ENCODE data around the gene FRMD7.

The FRMD7 gene

DNA sequence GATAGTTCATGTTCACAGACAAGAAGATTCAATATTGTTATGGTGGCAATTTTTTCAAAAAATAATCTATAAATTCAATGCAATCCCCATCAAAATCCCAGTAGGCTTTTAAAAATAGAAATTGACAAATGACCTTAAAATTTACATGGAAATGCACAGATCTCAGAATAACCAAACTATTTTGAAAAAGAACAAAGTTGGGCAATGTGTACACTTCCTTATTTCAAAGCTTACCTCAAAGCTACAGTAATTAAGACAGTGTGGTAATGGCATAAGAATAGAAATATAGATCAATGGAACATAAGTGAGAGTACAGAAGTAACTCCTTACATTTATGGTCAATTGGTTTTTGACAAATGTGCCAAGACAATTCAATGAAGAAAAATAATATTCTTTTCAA is 39.0 kb downstream of the FRMD7 start:
- TF ChIP-seq FOXP2 (optimal IDR thresholded peaks at IDR 0.05; ENCODE audit: borderline replicate concordance, extremely low read depth, extremely low read length, insufficient read depth) (no peak), REST (IDR thresholded peaks at IDR 0.05; ENCODE audit: insufficient read depth in 1 of 2, low read depth in 2 of 2, low read length in 2 of 2) (no peak), SIN3A (IDR thresholded peaks at IDR 0.05; ENCODE audit: borderline replicate concordance, insufficient read depth, low read length) (no peak), POLR2AphosphoS5 (IDR thresholded peaks at IDR 0.05; ENCODE audit: low read depth, low read length) (no peak), TAF1 (IDR thresholded peaks at IDR 0.05; ENCODE audit: borderline replicate concordance, insufficient read depth, low read length) (no peak)

GRCh38 chrX:132086672-132087071 is 41.1 kb downstream of the FRMD7 start:
- no peak for TF ChIP-seq REST (IDR thresholded peaks at IDR 0.05; ENCODE audit: insufficient read depth in 1 of 2, low read depth in 2 of 2, low read length in 2 of 2)
- no peak for TF ChIP-seq SIN3A (IDR thresholded peaks at IDR 0.05; ENCODE audit: borderline replicate concordance, insufficient read depth, low read length)
- no peak for TF ChIP-seq FOXP2 (optimal IDR thresholded peaks at IDR 0.05; ENCODE audit: borderline replicate concordance, extremely low read depth, extremely low read length, insufficient read depth)
- no peak for TF ChIP-seq TAF1 (IDR thresholded peaks at IDR 0.05; ENCODE audit: borderline replicate concordance, insufficient read depth, low read length)
- TF ChIP-seq POLR2AphosphoS5 (IDR thresholded peaks at IDR 0.05; ENCODE audit: low read depth, low read length) = no peak

- TF ChIP-seq POLR2AphosphoS5 (IDR thresholded peaks at IDR 0.05; ENCODE audit: low read depth, low read length) (no peak), TAF1 (IDR thresholded peaks at IDR 0.05; ENCODE audit: borderline replicate concordance, insufficient read depth, low read length) (no peak), REST (IDR thresholded peaks at IDR 0.05; ENCODE audit: insufficient read depth in 1 of 2, low read depth in 2 of 2, low read length in 2 of 2) (no peak), SIN3A (IDR thresholded peaks at IDR 0.05; ENCODE audit: borderline replicate concordance, insufficient read depth, low read length) (no peak), FOXP2 (optimal IDR thresholded peaks at IDR 0.05; ENCODE audit: borderline replicate concordance, extremely low read depth, extremely low read length, insufficient read depth) (no peak)
These were observed 42.0 kb downstream of the FRMD7 start for GRCh38 chrX:132085786-132086185.

GRCh38 chrX:132077912-132078311 is 49.9 kb downstream of the FRMD7 start:
- TF ChIP-seq TAF1 (IDR thresholded peaks at IDR 0.05; ENCODE audit: borderline replicate concordance, insufficient read depth, low read length) (no peak), SIN3A (IDR thresholded peaks at IDR 0.05; ENCODE audit: borderline replicate concordance, insufficient read depth, low read length) (no peak), POLR2AphosphoS5 (IDR thresholded peaks at IDR 0.05; ENCODE audit: low read depth, low read length) (no peak), FOXP2 (optimal IDR thresholded peaks at IDR 0.05; ENCODE audit: borderline replicate concordance, extremely low read depth, extremely low read length, insufficient read depth) (no peak), REST (IDR thresholded peaks at IDR 0.05; ENCODE audit: insufficient read depth in 1 of 2, low read depth in 2 of 2, low read length in 2 of 2) (no peak)

DNA sequence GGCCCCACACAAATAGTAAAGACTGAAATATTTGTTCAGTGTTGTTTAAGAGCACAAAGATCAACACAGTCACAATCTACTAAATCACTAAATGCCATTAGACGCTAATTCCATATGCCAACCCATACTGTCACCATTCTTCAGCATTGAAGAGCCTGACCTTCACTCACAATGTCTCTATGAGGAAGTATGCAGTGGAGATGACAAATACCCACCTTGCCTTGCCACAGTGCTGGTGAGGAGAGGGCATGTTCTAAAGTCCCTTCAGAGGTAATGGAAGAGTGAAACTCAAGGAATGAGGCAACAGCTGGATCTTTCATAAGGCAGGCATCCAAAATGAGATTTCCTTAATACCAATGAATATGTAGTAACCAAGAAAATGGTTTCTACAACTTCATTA is 50.4 kb downstream of the FRMD7 start:
- TF ChIP-seq SIN3A (IDR thresholded peaks at IDR 0.05; ENCODE audit: borderline replicate concordance, insufficient read depth, low read length) (no peak), TAF1 (IDR thresholded peaks at IDR 0.05; ENCODE audit: borderline replicate concordance, insufficient read depth, low read length) (no peak), REST (IDR thresholded peaks at IDR 0.05; ENCODE audit: insufficient read depth in 1 of 2, low read depth in 2 of 2, low read length in 2 of 2) (no peak), POLR2AphosphoS5 (IDR thresholded peaks at IDR 0.05; ENCODE audit: low read depth, low read length) (no peak), FOXP2 (optimal IDR thresholded peaks at IDR 0.05; ENCODE audit: borderline replicate concordance, extremely low read depth, extremely low read length, insufficient read depth) (no peak)
